ENCODE measurements around the gene CHST12. TPM values are rescaled to one million over a fixed set of nuclear protein-coding genes. Genes with fewer than 3 reads are reported as not detected.

CHST12 gene
- total and polyA plus RNA-seq, 2 of the 4 experiments (the other 2 are of a cell fraction), result 3.8 to 27.0 TPM

- in situ Hi-C loops (cut with MboI; ENCODE audit: low sequenced_read_pairs) (no loop called here), dilution Hi-C loops (cut with HindIII; ENCODE audit: low sequenced_read_pairs, unreplicated experiment) (no loop called here), intact Hi-C loops (cut with micrococcal nuclease) (no loop called here)
- ChIA-PET CTCF (no interaction called here), POLR2A (ENCODE audit: unreplicated experiment) (no interaction called here)
- no peak overlapping the region for H2BK20ac ChIP-seq (ENCODE audit: low read depth, low read length)
- WGBS, 2 experiments (ENCODE audit: extremely low coverage in 2 of 2, insufficient read length in 1 of 2), result 98% methylated on average over 5 of the region's 8 CpGs; no CpG with 5 or more reads in 1 of the 2 experiments
- no peak overlapping the region for H3K4me3 ChIP-seq (ENCODE audit: insufficient read depth, low read depth, low read length)
- H4K91ac ChIP-seq (ENCODE audit: insufficient read depth, low read depth, low read length), result no peak overlapping the region
- H3K4me2 ChIP-seq (ENCODE audit: low read depth, low read length), result no peak overlapping the region
- no peaks in the 10 kb centered on the region for H3K9me1 ChIP-seq (ENCODE audit: insufficient read depth, low read length)
- H3K14ac ChIP-seq (replicated peaks; ENCODE audit: low read depth, low read length), result no peak overlapping the region
- peaks cover 29% of the 10 kb centered on the region for H4K20me1 ChIP-seq (ENCODE audit: insufficient read depth, low read length)
- no peak overlapping the region for H3K27ac ChIP-seq (ENCODE audit: insufficient read depth, low read length)
- H3K9me3 ChIP-seq (ENCODE audit: control insufficient read depth, insufficient read depth, low read length), result no peaks in the 10 kb centered on the region
- H4K8ac ChIP-seq (ENCODE audit: low read depth in 2 of 2, low read length in 2 of 2), result no peak overlapping the region
- no peak overlapping the region for H3K9ac ChIP-seq (ENCODE audit: low read depth, low read length)
- H2BK5ac ChIP-seq (ENCODE audit: low read depth, low read length, poor library complexity, severe bottlenecking), result no peak overlapping the region
- H2BK15ac ChIP-seq (ENCODE audit: low read depth, low read length), result no peak overlapping the region
- TF ChIP-seq MAFK (IDR thresholded peaks at IDR 0.05; ENCODE audit: low read depth, low read length), result no peak
- TF ChIP-seq RAD21 (IDR thresholded peaks at IDR 0.05; ENCODE audit: low read length), result no peak
- TF ChIP-seq USF2 (IDR thresholded peaks at IDR 0.05; ENCODE audit: low read depth, low read length), result no peak
- no peak for TF ChIP-seq NFE2L2 (IDR thresholded peaks at IDR 0.05; ENCODE audit: low read depth, low read length)
- no peak for TF ChIP-seq CHD1 (IDR thresholded peaks at IDR 0.05; ENCODE audit: low read depth, low read length)
- TF ChIP-seq CTCF (conservative IDR thresholded peaks at IDR 0.05; ENCODE audit: low read depth, low read length), result no peak
- TF ChIP-seq SMC3 (IDR thresholded peaks at IDR 0.05; ENCODE audit: low read depth, low read length), result no peak
- no peak for TF ChIP-seq ELK1 (IDR thresholded peaks at IDR 0.05; ENCODE audit: borderline replicate concordance, low read depth, low read length)
- H2AK9ac ChIP-seq (replicated peaks; ENCODE audit: low read depth, low read length, poor library complexity), result no peak overlapping the region
- DNase-seq, result no peak
- H3K4me1 ChIP-seq (ENCODE audit: control insufficient read depth, insufficient read depth, low read length), result no peaks in the 10 kb centered on the region
- ATAC-seq (ENCODE audit: low read depth), result no peak
- BruUV-seq (replicated peaks), result no TSS peak
- H3K23ac ChIP-seq (ENCODE audit: low read depth, low read length), result no peak overlapping the region
- H3K36me3 ChIP-seq (ENCODE audit: control insufficient read depth, insufficient read depth, low read length), result peaks cover 89% of the 10 kb centered on the region
- H3K27me3 ChIP-seq (ENCODE audit: control insufficient read depth, insufficient read depth, low read length), result no peaks in the 10 kb centered on the region
- no peak overlapping the region for H2BK120ac ChIP-seq (ENCODE audit: low read depth, low read length)
- no peak overlapping the region for H4K5ac ChIP-seq (ENCODE audit: low read depth, low read length)
- no peak overlapping the region for H2AK5ac ChIP-seq (ENCODE audit: low read depth, low read length)
- H3K56ac ChIP-seq (ENCODE audit: extremely low read depth, insufficient read depth, low read length), result no peak overlapping the region
- H3K79me1 ChIP-seq (ENCODE audit: low read depth in 1 of 2, low read length in 2 of 2), result peaks cover 26 to 42% of the 10 kb centered on the region in 2 experiments
- H3K18ac ChIP-seq (ENCODE audit: low read depth, low read length), result no peak overlapping the region
- no peak overlapping the region for H2AFZ ChIP-seq (replicated peaks; ENCODE audit: low read length, poor library complexity)
- no peak overlapping the region for H3K4ac ChIP-seq (ENCODE audit: low read depth, low read length)
Measured at GRCh38 chr7:2371329-2371728, 32.1 kb upstream of the CHST12 start.

Data from IMR-90 (cell line).